NCI-H2227 (cell line): ENCODE measurements around the gene TDP2.

Experiments used
- DNase-seq: peaks from one replicate; lab custom pipeline; 2025; ENCODE audit not compliant: unreplicated experiment; lab: John Stamatoyannopoulos, UW

The TDP2 gene, protein sequence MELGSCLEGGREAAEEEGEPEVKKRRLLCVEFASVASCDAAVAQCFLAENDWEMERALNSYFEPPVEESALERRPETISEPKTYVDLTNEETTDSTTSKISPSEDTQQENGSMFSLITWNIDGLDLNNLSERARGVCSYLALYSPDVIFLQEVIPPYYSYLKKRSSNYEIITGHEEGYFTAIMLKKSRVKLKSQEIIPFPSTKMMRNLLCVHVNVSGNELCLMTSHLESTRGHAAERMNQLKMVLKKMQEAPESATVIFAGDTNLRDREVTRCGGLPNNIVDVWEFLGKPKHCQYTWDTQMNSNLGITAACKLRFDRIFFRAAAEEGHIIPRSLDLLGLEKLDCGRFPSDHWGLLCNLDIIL

DNA sequence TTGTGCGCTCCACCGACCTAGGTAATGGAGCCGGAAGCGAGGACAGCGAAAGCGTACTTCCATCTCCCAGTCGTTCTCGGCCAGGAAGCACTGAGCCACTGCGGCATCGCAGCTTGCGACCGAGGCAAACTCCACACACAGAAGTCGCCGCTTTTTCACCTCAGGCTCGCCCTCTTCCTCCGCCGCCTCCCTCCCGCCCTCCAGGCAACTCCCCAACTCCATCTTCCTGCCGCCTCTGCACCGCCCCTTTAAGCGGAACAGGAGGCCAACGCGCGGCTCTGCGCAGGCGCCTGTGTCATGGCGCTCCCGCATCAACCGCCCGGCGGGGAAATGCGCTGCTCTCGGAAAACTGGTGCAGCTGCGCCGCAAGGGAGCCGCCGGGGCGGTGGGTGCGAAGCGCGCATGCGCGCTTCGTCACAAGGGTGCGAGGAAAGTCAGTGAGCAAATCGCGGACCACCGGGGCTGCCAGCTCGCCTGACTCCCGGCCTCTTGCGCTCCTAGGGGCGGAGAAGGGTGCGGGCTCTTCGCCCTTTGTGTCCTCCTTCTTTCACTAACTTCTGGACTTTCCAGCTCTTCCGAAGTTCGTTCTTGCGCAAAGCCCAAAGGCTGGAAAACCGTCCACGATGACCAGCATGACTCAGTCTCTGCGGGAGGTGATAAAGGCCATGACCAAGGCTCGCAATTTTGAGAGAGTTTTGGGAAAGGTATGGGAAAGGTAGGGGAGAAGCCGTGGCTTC, at the start of gene TDP2, which contains the start of gene ACOT13:
Gene TDP2 (minus strand): TSS at position 259 of the 737 bp plus-strand sequence. CDS start 37 bp downstream, at position 222.
Gene ACOT13 (plus strand): TSS at position 437 of the 737 bp plus-strand sequence. CDS start 187 bp downstream, at position 624.
- peak; percentile 99 for DNase-seq

DNA sequence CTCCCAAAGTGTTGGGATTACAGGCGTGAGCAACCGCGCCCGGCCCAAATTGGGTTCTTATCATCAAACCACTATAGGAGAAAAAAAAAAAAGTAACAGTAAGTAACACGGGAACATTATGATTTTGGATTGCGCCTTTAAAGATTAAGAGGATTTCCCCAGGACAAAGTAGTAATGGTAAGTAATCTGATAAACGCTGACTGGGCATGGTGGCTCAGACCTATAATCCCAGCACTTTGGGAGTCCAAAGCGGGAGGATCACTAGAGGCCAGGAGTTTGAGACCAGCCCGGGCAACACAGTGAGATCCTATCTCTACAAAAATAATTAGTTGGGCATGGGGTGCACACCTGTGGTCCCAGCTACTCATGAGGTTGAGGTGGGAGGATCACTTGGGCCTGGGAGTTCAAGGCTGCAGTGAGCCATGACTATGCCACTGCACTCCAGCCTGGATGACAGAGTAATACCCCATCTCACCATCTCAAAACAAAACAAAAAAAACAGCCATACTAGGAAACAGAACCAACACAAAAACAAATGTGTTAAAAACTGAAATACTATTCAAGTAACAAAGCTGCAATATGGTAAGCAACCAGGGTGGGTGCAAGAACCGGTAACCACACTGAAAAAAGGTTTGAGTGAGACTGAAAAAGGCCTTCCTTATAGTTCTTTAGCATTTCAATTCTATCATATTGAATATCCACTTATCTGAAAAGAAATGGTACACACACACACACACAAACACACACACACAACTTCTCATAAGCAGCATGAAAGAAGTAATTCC, 44.0 kb upstream of the TDP2 start:
- no peak for DNase-seq

DNA sequence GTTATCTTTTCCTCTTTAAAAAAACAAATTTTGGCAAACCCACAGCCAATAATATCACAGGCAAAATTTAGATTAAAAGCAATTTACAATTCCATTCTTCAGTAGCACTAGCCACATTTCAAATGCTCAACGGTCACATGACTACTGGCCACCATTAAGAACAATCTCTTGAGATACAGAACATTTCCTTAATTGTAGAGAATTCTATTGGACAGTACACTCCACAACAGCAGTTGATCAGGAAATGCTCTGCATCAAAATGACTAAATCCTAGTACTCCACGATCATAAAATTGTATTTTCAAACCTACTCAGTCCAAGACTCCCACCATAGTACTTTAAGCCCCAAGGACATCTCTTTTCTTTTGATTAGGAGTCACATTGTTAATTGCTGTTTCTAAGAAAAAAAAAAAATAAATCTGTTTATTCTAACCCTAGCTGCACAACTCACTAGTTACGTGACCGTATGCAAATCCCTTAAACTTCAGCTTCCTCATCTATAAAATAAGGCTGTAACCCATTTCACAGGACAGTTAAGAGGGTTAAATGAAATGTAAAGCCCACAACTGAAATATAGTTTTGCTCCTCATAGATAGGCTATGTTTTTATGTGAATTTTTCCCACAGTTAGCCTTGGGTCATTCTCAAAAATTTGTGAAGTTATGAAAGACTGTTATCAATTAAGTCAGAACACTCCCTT, 42.5 kb upstream of the TDP2 start:
- no peak for DNase-seq

DNA sequence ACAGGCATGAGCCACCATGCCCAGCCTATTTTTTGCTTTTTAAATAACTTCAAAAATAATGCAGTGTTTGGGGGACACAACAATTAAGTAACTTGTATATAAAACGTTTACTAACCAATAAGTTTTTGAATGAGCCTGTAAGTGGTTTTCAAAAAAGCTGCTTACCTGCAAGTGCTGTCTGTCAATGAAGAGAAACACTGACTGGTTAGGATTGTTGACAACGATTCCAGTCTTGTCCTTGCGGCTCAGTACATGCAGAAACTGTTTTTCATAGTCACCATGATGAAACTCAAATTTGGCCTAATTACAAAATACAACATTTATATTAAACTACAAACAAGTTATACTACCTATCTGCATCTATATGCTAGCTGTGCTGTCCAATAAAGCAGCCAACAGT, 41.9 kb upstream of the TDP2 start:
- DNase-seq, result no peak

DNA sequence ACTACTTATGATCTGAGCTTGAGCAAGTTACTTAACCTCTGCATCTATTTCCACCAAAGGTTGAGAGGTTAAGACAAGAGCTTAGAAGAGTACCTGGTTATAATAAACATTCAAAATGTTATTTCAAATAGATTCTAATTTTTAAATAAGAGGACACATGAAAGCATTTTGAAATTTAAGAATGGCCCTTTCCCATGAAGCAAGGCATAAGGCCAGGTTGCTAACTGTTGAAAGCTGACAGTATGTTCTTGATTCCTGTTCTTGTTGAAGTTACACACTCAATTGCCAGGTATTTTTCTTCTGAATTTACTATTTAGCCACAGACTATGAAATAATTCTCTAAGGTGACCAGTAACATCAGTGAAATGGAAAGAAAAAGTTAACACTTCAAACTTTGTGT, 37.8 kb upstream of the TDP2 start:
- no peak for DNase-seq

DNA sequence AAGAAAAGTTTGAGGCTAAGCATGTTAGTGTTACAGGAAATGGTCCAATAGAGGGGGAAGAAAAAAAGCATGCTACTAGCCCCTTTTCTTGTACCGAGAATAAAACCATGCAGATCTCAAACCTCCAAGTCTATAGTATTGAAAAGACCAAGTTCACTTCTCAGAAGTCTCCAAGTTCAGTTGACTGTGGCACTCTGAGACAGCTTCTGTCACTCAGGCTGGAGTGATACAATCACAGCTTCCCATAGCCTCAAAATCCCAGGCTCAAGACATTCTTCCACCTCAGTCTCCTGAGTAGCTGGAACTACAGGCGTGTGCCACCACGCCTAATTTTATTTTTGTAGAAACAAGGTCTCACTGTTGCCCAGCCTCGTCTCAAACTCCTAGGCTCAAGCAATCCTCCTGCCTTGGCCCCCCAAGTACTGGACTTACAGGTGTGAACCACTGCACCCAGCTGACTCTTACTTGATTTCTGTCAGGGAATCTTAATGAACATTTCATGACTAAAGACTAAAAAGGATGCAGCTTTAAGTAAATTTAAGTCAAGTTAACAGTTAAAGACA, 36.1 kb upstream of the TDP2 start:
- no peak for DNase-seq

DNA sequence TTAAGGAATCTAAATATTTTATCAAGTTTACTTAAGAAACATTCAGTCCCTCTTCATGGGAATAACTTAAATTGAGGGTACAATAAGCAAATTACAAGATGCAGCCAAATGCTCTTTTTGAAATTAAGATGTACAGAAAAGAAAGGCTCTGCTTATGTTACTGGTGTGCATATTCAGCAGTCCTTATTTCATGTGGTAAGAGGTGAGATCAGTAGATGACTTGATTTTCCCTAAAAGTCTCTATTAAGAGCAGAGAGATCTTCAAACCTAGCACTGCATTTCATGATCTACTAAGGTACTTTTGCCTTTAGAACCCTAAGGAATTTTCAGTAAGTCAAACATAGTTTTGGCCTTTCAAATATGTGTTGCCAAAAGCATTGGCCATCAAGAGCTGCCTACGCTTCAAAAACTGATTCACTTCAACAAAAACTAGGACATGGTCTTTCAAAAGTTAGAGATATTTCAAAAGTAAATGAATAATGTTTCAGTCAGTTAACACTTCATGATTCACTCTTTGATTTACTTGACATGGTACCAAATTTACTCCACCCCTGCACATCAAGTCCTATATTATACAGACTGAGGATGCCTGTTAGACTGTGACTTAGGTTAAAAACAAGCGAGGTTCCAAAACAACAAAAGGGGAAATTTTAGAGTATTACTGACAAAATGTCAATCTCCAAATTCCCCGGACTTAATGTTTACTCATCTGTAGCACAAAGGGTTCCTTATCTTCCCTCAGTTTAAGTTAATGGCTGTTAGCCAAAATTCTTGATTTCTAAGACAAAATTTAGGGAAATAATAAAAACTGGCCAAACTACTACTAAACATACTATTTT, 33.0 kb upstream of the TDP2 start:
- DNase-seq, result no peak

DNA sequence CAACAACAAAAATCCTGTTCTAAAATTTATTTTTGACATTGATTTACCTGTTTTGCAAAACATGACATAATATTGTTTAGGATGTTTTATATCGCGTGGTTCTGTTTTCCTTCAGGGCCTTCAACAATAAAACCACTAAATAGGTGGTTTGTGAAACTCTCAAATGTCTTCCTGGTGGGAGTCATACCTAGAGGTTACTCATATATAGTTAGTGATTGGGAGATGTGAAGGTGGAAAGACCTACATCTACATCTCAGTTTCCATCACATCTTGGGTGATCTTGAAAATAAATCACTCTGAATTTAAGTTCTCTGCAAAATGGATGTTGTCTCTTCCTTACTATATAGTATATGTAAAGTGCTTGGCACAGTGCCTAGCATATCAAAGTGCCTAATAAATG, 29.4 kb upstream of the TDP2 start:
- no peak for DNase-seq

DNA sequence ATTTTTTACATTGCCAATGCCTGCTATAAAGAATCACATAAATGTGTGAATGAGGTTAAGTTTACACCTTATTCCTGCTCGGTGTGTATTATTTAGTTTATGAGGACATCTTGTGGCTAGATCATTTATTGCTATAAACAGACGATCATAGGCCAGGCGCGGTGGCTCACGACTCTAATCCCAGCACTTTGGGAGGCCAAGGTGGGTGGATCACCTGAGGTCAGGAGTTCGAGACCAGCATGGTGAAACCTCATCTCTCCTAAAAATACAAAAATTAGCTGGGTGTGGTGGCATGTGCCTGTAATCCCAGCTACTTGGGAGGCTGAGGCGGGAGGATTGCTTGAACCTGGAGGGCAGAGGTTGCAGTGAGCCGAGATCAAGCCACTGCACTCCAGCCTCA, 28.9 kb upstream of the TDP2 start:
- peak; percentile 72 for DNase-seq

DNA sequence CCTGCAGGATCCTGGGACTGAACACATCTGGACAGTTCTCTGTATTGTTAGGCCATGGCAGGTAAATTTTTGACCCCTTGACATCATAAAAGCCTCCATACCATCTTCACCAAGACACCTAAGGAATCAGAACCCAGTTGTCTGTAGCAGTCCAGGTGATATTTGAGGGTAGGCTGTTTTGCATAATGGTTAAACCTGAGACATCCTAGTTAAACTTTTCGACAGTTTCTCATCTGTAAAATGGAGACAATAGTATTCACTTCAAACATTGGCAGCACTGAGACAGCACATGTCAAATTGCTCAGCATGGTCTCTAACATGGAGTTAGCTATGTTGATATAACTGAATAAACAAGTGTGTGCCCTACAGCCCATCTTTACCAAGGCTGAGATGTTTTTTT, 27.5 kb upstream of the TDP2 start:
- no peak for DNase-seq

DNA sequence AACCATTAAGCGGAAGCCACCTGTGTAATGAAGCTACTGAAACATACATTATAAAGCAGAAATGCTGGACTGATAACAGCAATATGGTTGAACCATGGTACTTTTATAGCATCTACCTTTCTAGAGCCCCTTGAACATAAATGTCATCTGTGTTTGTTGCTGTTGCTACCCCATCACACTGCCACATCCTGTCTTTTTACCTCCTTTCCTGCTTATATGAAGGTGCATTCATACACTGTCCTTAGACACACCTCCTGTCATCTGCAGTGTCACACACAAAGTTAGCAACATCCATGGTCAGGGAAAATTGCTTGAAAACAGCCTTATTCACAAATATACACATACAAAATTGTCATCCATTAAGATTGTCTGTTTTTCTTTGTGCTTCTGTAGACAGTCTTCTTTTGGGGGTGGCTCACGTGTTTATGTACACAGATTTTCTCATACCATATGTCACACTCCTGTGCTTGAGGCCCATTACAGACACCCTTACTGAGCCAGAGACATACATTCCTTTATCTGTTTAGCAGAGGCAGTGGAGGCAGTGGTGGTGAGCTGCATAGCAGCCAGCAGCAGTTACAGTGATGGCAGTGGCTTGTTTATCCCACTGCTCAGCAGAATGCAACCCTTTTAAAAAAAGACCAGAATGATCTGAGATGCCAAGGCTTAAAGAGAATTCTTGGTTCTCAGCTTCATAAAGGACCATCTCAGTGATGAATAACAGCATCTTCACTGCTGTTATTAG, 26.3 kb upstream of the TDP2 start:
- no peak for DNase-seq

DNA sequence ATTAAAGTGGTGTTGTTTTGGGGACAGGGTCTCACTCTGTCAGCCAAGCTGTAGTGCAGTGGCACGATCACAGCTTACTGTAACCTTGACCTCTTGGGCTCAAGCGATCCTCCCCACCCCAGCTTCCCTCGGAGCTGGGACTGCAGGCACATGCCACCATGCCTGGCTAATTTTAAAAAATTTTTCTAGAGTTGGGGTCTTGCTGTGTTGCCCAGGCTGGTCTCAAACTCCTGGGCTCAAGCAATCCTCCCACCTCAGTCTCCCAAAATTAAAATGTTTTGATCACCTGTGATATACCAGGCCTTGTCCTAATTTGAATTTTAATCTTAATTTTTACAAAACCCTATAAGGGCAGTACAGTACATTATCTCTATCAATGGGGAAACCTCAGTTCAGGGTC, 25.7 kb upstream of the TDP2 start:
- no peak for DNase-seq

DNA sequence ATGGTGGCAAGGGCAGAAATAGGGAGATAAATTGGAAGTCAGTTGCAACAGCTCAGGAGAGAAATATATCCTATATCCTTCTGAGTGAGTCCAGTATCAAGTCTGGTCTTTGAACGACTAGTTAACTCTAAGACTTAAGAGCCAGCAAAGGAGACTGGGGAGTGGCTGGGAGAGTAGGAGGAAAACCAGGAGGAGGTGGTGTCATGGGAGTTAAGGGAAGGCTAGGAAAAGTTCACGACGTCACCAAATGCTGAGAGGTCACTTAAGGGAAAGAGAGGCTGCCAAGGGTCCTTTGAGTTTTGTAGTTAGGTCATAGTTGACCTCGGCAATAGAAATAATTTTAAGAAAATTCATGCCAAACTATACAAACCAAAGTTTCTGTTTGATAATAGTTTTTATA, 25.3 kb upstream of the TDP2 start:
- DNase-seq, result no peak

DNA sequence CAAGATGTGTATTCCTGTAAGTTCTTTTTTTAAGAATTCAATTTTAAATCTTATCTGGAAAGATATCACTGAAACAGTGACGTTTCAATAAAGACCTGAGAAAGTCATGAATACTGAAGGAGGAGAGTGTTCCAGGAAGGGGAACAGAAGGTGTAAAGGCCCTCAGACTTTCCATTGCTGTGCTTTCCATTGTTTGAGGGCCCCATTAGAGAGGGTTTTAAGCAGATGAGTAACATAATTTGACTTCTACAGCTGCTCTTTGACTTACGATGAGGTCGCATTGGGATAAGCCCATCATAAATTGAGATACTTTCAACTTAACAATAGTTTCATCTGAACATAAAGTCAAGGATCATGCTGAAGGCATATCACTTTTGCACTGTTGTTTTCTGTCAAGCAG, 24.9 kb upstream of the TDP2 start:
- no peak for DNase-seq

DNA sequence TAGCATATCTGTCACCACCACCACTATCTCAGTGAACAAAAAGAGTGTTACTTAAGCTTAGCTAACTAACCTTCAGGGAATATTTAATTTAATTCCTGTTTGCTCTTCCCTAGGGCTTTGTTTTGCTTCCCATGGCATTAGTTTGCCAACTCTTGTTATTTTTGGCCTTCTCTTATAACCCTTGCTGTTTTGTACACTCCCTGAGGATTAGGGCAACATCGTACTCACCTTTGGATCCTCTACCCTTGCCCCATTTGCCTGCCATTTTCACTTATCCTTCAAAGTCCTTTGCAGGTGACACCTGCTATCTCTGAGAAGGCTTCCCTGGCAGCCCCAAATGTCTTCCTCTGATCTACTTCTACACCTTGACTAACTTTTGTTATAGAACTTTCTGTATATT, 23.9 kb upstream of the TDP2 start:
- DNase-seq, result no peak

DNA sequence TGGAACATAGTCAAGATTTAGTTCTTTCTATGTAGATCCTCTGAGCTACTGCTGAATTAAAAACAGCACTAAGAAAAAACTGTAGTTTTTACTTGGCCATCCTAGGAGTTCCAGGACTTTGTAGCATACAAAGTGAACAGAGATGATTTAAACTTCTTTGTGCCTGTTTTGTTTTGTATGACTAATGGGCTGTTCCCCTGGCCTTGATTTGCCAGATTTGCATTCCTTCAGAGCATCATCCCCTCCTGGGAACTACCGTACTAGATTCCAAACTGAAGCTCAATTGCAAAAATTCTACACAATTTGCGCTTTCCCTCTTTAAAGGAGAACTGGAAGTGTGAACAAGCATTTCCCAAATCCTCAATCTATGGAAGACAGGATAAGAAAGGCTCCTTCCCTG, 23.3 kb upstream of the TDP2 start:
- no peak for DNase-seq

DNA sequence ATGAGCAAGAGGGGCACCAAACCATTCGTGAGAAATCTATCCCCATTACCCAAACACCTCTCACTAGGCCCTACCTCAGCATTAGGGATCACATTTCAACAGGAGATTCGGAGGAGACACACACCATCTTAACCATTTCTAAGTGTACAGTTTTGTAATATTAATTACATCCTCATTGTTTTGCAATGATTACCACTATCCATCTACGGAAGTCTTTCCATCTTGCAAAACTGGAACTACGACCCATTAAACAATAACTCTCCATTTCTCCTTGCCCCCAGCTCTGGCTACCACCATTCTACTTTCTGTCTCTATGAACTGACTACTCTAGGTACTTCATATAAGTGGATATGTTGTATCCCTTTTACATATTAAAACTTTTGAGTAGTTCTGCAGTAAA, 20.2 kb upstream of the TDP2 start:
- no peak for DNase-seq

DNA sequence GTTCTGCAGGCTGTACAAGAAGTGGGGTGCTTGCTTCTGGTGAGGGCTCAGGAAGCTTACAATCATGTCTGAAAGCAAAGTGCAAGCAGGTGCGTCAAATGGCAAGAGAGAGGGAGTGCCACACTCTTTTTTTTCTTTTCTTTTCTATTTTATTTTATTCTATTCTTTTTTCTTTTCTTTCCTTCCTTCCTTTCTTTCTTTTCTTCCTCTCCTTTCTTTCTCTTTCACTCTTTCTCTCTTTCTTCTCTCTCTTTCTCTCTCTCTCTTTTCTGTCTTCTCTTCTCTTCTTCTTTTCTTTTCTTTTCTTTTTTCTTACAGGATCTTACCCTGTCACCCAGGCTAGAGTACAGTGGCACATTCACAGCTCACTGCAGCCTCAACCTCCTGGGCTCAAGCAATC, 19.7 kb upstream of the TDP2 start:
- DNase-seq, result no peak
